Activated CD4-positive, CD25-positive, alpha-beta regulatory T cell (primary cell): Measurements from ENCODE around the gene FARP1.

ENCODE experiments used
- DNase-seq, 4 experiments: peaks; one replicate each; lab custom pipeline; 2025; lab: John Stamatoyannopoulos, UW

Gene FARP1

GRCh38 chr13:98175043-98175442 lies 32.1 kb downstream of the FARP1 start:
- DNase-seq: no peak

GRCh38 chr13:98175823-98176222 lies 32.9 kb downstream of the FARP1 start:
- no peak for DNase-seq

GRCh38 chr13:98176777-98177608 lies 34.1 kb downstream of the FARP1 start, which contains the start of gene RNF113B:
Gene RNF113B, minus strand, starts transcription at chr13:98177269. Its CDS starts 33 bp downstream, at chr13:98177236.
- DNase-seq: no peak

GRCh38 chr13:98180092-98180491 lies 37.2 kb downstream of the FARP1 start:
- no peak for DNase-seq

GRCh38 chr13:98181111-98181815 lies 38.4 kb downstream of the FARP1 start:
- no peak for DNase-seq

- no peak for DNase-seq
Measured at GRCh38 chr13:98182153-98182552, 39.3 kb downstream of the FARP1 start.

GRCh38 chr13:98182589-98182988 lies 39.7 kb downstream of the FARP1 start:
- no peak for DNase-seq

- DNase-seq: no peak
Measured at GRCh38 chr13:98184792-98185191, 41.9 kb downstream of the FARP1 start.

- DNase-seq: no peak
Measured at GRCh38 chr13:98187155-98187964, 44.5 kb downstream of the FARP1 start.

- DNase-seq: no peak
Measured at GRCh38 chr13:98187965-98188261, 45.0 kb downstream of the FARP1 start.

GRCh38 chr13:98188544-98189166 lies 45.8 kb downstream of the FARP1 start:
- DNase-seq: no peak

- no peak for DNase-seq
Measured at GRCh38 chr13:98189841-98190505, 47.1 kb downstream of the FARP1 start.

GRCh38 chr13:98190889-98191444 lies 48.1 kb downstream of the FARP1 start:
- DNase-seq: no peak

GRCh38 chr13:98192008-98192407 lies 49.1 kb downstream of the FARP1 start:
- no peak for DNase-seq

GRCh38 chr13:98195054-98195791 lies 52.3 kb downstream of the FARP1 start:
- no peak for DNase-seq

- no peak for DNase-seq
Measured at GRCh38 chr13:98198683-98199082, 55.8 kb downstream of the FARP1 start.

- no peak for DNase-seq
Measured at GRCh38 chr13:98199480-98199879, 56.6 kb downstream of the FARP1 start.

GRCh38 chr13:98200211-98200878 lies 57.5 kb downstream of the FARP1 start:
- no peak for DNase-seq

- DNase-seq: no peak
Measured at GRCh38 chr13:98201189-98201588, 58.3 kb downstream of the FARP1 start.

GRCh38 chr13:98201984-98202383 lies 59.1 kb downstream of the FARP1 start:
- no peak for DNase-seq
